ENCODE data around the gene RPS15. TPM values are rescaled to one million over a fixed set of nuclear protein-coding genes. Genes with fewer than 3 reads are reported as not detected.
A peak's percentile ranks its signal among the peaks of the same experiment; 100 is the strongest.

RPS15 gene
- total and polyA plus RNA-seq, 8 donors, result 596 to 1,709 (median 905) TPM

DNA sequence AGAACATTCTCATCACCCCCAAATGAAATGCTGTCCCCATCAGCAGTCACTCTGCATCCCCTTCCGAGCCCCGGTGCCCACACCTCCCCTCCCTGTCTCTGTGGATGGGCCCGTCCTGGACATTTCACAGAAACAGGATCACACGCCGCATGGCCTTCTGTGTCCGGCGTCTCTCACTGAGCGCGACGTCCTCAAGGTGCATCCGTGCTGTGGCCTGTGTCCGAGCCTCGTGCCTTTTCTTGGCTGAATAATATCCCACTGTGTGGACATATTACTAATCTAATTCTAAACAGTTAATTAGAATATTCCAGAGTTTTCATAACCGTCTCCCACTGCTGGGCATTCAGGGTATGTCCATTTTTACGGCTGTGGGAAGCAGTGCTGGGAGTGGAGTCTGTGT lies 45.8 kb upstream of the RPS15 start:
- Histone ChIP-seq H3K27ac (no peak overlapping the region), H3K27me3 (no peaks in the 10 kb centered on the region), H3K4me3 (no peak overlapping the region), H3K36me3 (peaks cover 0 to 28% (median 10%) of the 10 kb centered on the region in 3 donors), H3K4me1 (peaks cover 12 to 19% (median 19%) of the 10 kb centered on the region in 3 donors), H3K9me3 (no peaks in the 10 kb centered on the region)
- intact Hi-C loops (cut with DNase I), result no loop called here
- no peak for DNase-seq
- TF ChIP-seq CTCF (IDR thresholded peaks at IDR 0.05), result no peak
- FAIRE-seq, result no peak
- 95 to 97% methylated on average over 15 of the region's 15 CpGs for WGBS, 2 donors
- ATAC-seq, result no peak

DNA sequence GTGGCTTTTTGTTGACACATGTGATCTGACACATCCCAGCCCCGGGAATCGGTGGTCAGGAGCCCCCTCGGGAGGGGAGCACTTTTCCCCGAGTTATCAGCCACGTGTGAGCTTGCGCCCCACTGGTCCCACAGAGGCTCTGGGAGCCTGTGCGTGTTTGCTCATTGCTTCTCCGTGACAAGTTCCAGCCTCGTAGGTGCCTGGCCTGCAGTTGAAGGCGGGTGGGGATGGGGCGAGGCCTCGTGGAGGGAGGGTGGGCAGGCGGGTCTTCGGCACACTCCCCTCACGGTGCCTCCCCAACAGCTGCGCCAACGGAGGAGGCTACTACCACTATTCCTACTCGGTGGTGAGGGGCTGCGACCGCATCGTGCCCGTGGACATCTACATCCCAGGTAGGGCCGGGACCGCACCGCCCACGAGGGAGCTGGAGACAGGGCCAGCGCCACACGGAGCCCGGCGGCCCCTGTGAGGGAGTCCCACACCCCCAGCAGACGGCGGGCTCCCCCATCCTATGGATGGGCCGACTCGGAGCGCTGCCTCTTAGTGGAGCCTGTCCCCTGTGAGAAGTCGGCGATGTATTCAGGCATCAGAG lies 45.2 kb upstream of the RPS15 start:
- ATAC-seq, result no peak
- 93% methylated on average over 37 of the region's 37 CpGs for WGBS, 2 donors
- Histone ChIP-seq H3K4me3 (no peak overlapping the region), H3K4me1 (peaks cover 12 to 19% (median 19%) of the 10 kb centered on the region in 3 donors), H3K27ac (no peak overlapping the region), H3K27me3 (no peaks in the 10 kb centered on the region), H3K36me3 (peaks cover 0 to 28% (median 10%) of the 10 kb centered on the region in 3 donors), H3K9me3 (no peaks in the 10 kb centered on the region)
- DNase-seq, result peak in 2 of 6 donors; percentile 42 to 82
- intact Hi-C loops (cut with DNase I), result no loop called here
- no peak for FAIRE-seq
- no peak for TF ChIP-seq CTCF (IDR thresholded peaks at IDR 0.05)

GRCh38 chr19:1393841-1394240 lies 44.4 kb upstream of the RPS15 start:
- Histone ChIP-seq H3K4me1 (peaks cover 12 to 19% (median 19%) of the 10 kb centered on the region in 3 donors), H3K27ac (peak overlapping the region in 1 of 4 donors; percentile 28), H3K9me3 (no peaks in the 10 kb centered on the region), H3K4me3 (no peak overlapping the region), H3K27me3 (no peaks in the 10 kb centered on the region), H3K36me3 (peaks cover 0 to 25% (median 7%) of the 10 kb centered on the region in 3 donors)
- WGBS, 2 donors, result 83 to 87% methylated on average over 17 of the region's 17 CpGs
- no peak for TF ChIP-seq CTCF (IDR thresholded peaks at IDR 0.05)
- FAIRE-seq, result no peak
- intact Hi-C loops (cut with DNase I), result no loop called here
- DNase-seq, result no peak
- no peak for ATAC-seq

GRCh38 chr19:1394252-1395193 lies 43.7 kb upstream of the RPS15 start:
- TF ChIP-seq CTCF (IDR thresholded peaks at IDR 0.05), result no peak
- no peak for FAIRE-seq
- ATAC-seq, result peak; percentile 81 to 88 (median 85)
- peak; percentile 81 to 98 (median 94) for DNase-seq
- peaks cover 12 to 19% (median 19%) of the 10 kb centered on the region in 3 donors for H3K4me1 ChIP-seq
- H3K4me3 ChIP-seq, result peak overlapping the region in 1 of 4 donors; percentile 20
- intact Hi-C loops (cut with DNase I), result no loop called here
- H3K36me3 ChIP-seq, result peaks cover 0 to 20% (median 3%) of the 10 kb centered on the region in 3 donors
- H3K27ac ChIP-seq, result peak overlapping the region; percentile 76 to 81 (median 78)
- 27% methylated on average over 41 to 43 of the region's 43 CpGs for WGBS, 2 donors
- H3K27me3 ChIP-seq, result no peaks in the 10 kb centered on the region
- no peaks in the 10 kb centered on the region for H3K9me3 ChIP-seq
